ENCODE measurements around the gene CACNA1H.

GRCh38 chr16:1210461-1210860, 57.6 kb downstream of the CACNA1H start:
- TF ChIP-seq CTCF (conservative IDR thresholded peaks at IDR 0.05; ENCODE audit: low read depth, low read length) (no peak), EZH2 (IDR thresholded peaks at IDR 0.05; ENCODE audit: borderline replicate concordance, low read depth, low read length, poor library complexity, severe bottlenecking) (no peak)

All from A673 (cell line).